Nephron (organoid): Measurements from ENCODE around the gene KLK13.

ENCODE experiments used
- H3K27ac Mint-ChIP-seq, 3 experiments: 2 replicates each; pipeline ENCODE4 v1.8.0; 2020; ENCODE audit warnings: mixed read lengths in 3 of 3, mild to moderate bottlenecking in 2 of 3, moderate library complexity in 1 of 3
- H3K27me3 Mint-ChIP-seq: 2 replicates; pipeline ENCODE4 v1.8.0; 2021; ENCODE audit warnings: low read depth, mild to moderate bottlenecking, moderate library complexity, mixed read lengths
- H3K36me3 Mint-ChIP-seq: 2 replicates; pipeline ENCODE4 v1.8.0; 2020; ENCODE audit warnings: low read depth, mixed read lengths
- H3K4me1 Mint-ChIP-seq: 2 replicates; pipeline ENCODE4 v1.8.0; 2020; ENCODE audit warnings: mixed read lengths
- H3K4me3 Mint-ChIP-seq, 3 experiments: 2 replicates each; pipeline ENCODE4 v1.8.0; 2020; ENCODE audit warnings: mild to moderate bottlenecking in 3 of 3, mixed read lengths in 3 of 3, moderate library complexity in 2 of 3
- H3K9me3 Mint-ChIP-seq: 2 replicates; pipeline ENCODE4 v1.8.0; 2020; ENCODE audit warnings: mixed read lengths
- CTCF ChIP-seq, 3 experiments: fragments of 200-600 bp; sonication (generic); IDR thresholded peaks; one replicate each; pipeline ENCODE4 v1.5.0; 2021; ENCODE audit warnings: antibody characterized with exemption in 3 of 3; ENCODE audit not compliant: unreplicated experiment in 3 of 3

The KLK13 gene

GRCh38 chr19:51020988-51021651 is 43.8 kb downstream of the KLK13 start:
- Mint-ChIP-seq H3K4me3 (peak overlapping the region in 1 of 3 experiments; percentile 30), H3K27ac (no peak overlapping the region), H3K4me1 (peaks cover 19% of the 10 kb centered on the region), H3K9me3 (peaks cover under 1% of the 10 kb centered on the region), H3K36me3 (no peaks in the 10 kb centered on the region), H3K27me3 (peaks cover 80% of the 10 kb centered on the region)
- TF ChIP-seq CTCF (IDR thresholded peaks at IDR 0.05; ENCODE audit: unreplicated experiment in 3 of 3), result peak; percentile 70 to 80 (median 78)

GRCh38 chr19:51019544-51019925 is 45.4 kb downstream of the KLK13 start, which contains the start of gene KLK10:
KLK10 (minus strand) TSS chr19:51019709; CDS start chr19:51019130, 579 bp downstream.
- Mint-ChIP-seq H3K4me1 (peaks cover 19% of the 10 kb centered on the region), H3K9me3 (peaks cover 3% of the 10 kb centered on the region), H3K4me3 (peak within 1 kb of the TSS; percentile 69 to 75 (median 70)), H3K27ac (peak within 1 kb of the TSS in 1 of 3 experiments; percentile 7), H3K27me3 (peaks cover 83% of the 10 kb centered on the region), H3K36me3 (no peaks in the 10 kb centered on the region)
- TF ChIP-seq CTCF (IDR thresholded peaks at IDR 0.05; ENCODE audit: unreplicated experiment in 3 of 3), result no peak

GRCh38 chr19:51018745-51019543 is 45.9 kb downstream of the KLK13 start:
- peaks cover 19% of the 10 kb centered on the region for H3K4me1 Mint-ChIP-seq
- TF ChIP-seq CTCF (IDR thresholded peaks at IDR 0.05; ENCODE audit: unreplicated experiment in 3 of 3), result no peak

GRCh38 chr19:51016798-51017683 is 47.9 kb downstream of the KLK13 start:
- Mint-ChIP-seq H3K4me3 (peak overlapping the region; percentile 82 to 84 (median 83)), H3K36me3 (no peaks in the 10 kb centered on the region), H3K27me3 (peaks cover 94% of the 10 kb centered on the region), H3K27ac (no peak overlapping the region), H3K9me3 (peaks cover 3% of the 10 kb centered on the region), H3K4me1 (peaks cover 19% of the 10 kb centered on the region)
- TF ChIP-seq CTCF (IDR thresholded peaks at IDR 0.05; ENCODE audit: unreplicated experiment in 3 of 3), result peak; percentile 72 to 84 (median 77)

More at GRCh38 chr19:51018745-51019543, 45.9 kb downstream of the KLK13 start:
- no peak overlapping the region for H3K27ac Mint-ChIP-seq
- H3K9me3 Mint-ChIP-seq, result peaks cover 3% of the 10 kb centered on the region
- H3K27me3 Mint-ChIP-seq, result peaks cover 89% of the 10 kb centered on the region
- peak overlapping the region; percentile 69 to 75 (median 70) for H3K4me3 Mint-ChIP-seq
- no peaks in the 10 kb centered on the region for H3K36me3 Mint-ChIP-seq

GRCh38 chr19:51015691-51016267 is 49.1 kb downstream of the KLK13 start:
- no peak for TF ChIP-seq CTCF (IDR thresholded peaks at IDR 0.05; ENCODE audit: unreplicated experiment in 3 of 3)
- H3K4me3 Mint-ChIP-seq, result peak overlapping the region; percentile 16 to 30 (median 26)
- H3K9me3 Mint-ChIP-seq, result peaks cover 3% of the 10 kb centered on the region
- peaks cover 19% of the 10 kb centered on the region for H3K4me1 Mint-ChIP-seq
- H3K27ac Mint-ChIP-seq, result no peak overlapping the region
- no peaks in the 10 kb centered on the region for H3K36me3 Mint-ChIP-seq
- H3K27me3 Mint-ChIP-seq, result peaks cover 88% of the 10 kb centered on the region
